WTC11 (cell line): ENCODE measurements around the gene BANK1. TPM values are rescaled to one million over a fixed set of nuclear protein-coding genes. Genes with fewer than 3 reads are reported as not detected.

ENCODE experiments used
- ATAC-seq: fragments of 200-7000 bp; cut with Tn5 transposase; 2 replicates; pipeline ENCODE4 v1.10.0; 2021; ENCODE audit warnings: mild to moderate bottlenecking, moderate library complexity
- CTCF ChIA-PET: fragments of 300-600 bp; sonication (Branson Sonifier 250); formaldehyde crosslinking; loops from one replicate; lab custom pipeline; 2021; ENCODE audit warnings: antibody characterized with exemption; lab: Charles Lee
- POLR2A ChIA-PET: fragments of 350-600 bp; sonication (Branson Sonifier 250); formaldehyde crosslinking; loops from one replicate; lab custom pipeline; 2021; ENCODE audit warnings: antibody characterized with exemption; lab: Charles Lee
- DNase-seq: peaks from one replicate; pipeline ENCODE4 v3.0.0; 2021; ENCODE audit warnings: low spot score
- H3K27ac Mint-ChIP-seq: 2 replicates; pipeline ENCODE4 v1.8.0; 2021; ENCODE audit warnings: mixed read lengths
- H3K27me3 Mint-ChIP-seq: 2 replicates; pipeline ENCODE4 v1.8.0; 2021; ENCODE audit warnings: low read depth, mild to moderate bottlenecking, moderate library complexity, mixed read lengths
- H3K36me3 Mint-ChIP-seq: 2 replicates; pipeline ENCODE4 v1.8.0; 2021; ENCODE audit warnings: mixed read lengths
- H3K4me1 Mint-ChIP-seq: 2 replicates; pipeline ENCODE4 v1.8.0; 2022; ENCODE audit warnings: mixed read lengths
- H3K4me3 Mint-ChIP-seq: 2 replicates; pipeline ENCODE4 v1.8.0; 2021; ENCODE audit warnings: mild to moderate bottlenecking, moderate library complexity, mixed read lengths
- H3K9me3 Mint-ChIP-seq: 2 replicates; pipeline ENCODE4 v1.8.0; 2021; ENCODE audit warnings: mixed read lengths
- CTCF ChIP-seq: fragments of 200-600 bp; IDR thresholded peaks from 2 replicates; pipeline ENCODE4 v1.8.0; 2022; ENCODE audit warnings: antibody characterized with exemption
- E2F1 ChIP-seq: sonication (generic); formaldehyde crosslinking; IDR thresholded peaks from 2 replicates; pipeline ENCODE4 v1.8.0; 2022; ENCODE audit warnings: mild to moderate bottlenecking, missing genetic modification reagents
- E2F5 ChIP-seq: sonication (generic); formaldehyde crosslinking; IDR thresholded peaks from 2 replicates; pipeline ENCODE4 v1.8.1; 2022; ENCODE audit warnings: mild to moderate bottlenecking, moderate library complexity, missing genetic modification reagents
- ETV6 ChIP-seq: sonication (generic); formaldehyde crosslinking; IDR thresholded peaks from 2 replicates; pipeline ENCODE4 v1.8.1; 2022; ENCODE audit warnings: mild to moderate bottlenecking, missing genetic modification reagents
- FOXJ3 ChIP-seq: sonication (generic); formaldehyde crosslinking; IDR thresholded peaks from 2 replicates; pipeline ENCODE4 v1.9.0; 2021; ENCODE audit warnings: missing genetic modification reagents, mild to moderate bottlenecking, borderline replicate concordance
- HMGA2 ChIP-seq: fragments of 250-450 bp; sonication (Bioruptor Pico); IDR thresholded peaks from 2 replicates; pipeline ENCODE4 v1.4.0; 2021; ENCODE audit warnings: mild to moderate bottlenecking, moderate library complexity
- IRF2 ChIP-seq: sonication (generic); formaldehyde crosslinking; IDR thresholded peaks from 2 replicates; pipeline ENCODE4 v1.8.0; 2022; ENCODE audit warnings: low read depth, missing genetic modification reagents, borderline replicate concordance
- MLX ChIP-seq: sonication (generic); formaldehyde crosslinking; IDR thresholded peaks from 2 replicates; pipeline ENCODE4 v1.8.1; 2023; ENCODE audit warnings: mild to moderate bottlenecking, missing genetic modification reagents, moderate library complexity
- MYBL2 ChIP-seq: sonication (generic); formaldehyde crosslinking; IDR thresholded peaks from 2 replicates; pipeline ENCODE4 v1.8.1; 2023; ENCODE audit warnings: mild to moderate bottlenecking, moderate library complexity, missing genetic modification reagents
- NFATC4 ChIP-seq: fragments of 250-450 bp; sonication (Bioruptor Pico); IDR thresholded peaks from 2 replicates; pipeline ENCODE4 v1.9.0; 2021; ENCODE audit warnings: mild to moderate bottlenecking
- PREB ChIP-seq: sonication (generic); formaldehyde crosslinking; IDR thresholded peaks from 2 replicates; pipeline ENCODE4 v1.8.1; 2022; ENCODE audit warnings: mild to moderate bottlenecking, missing genetic modification reagents, moderate library complexity, borderline replicate concordance
- SMAD4 ChIP-seq: sonication (generic); formaldehyde crosslinking; IDR thresholded peaks from 2 replicates; pipeline ENCODE4 v1.8.0; 2022; ENCODE audit warnings: mild to moderate bottlenecking, missing genetic modification reagents
- SP1 ChIP-seq: sonication (generic); formaldehyde crosslinking; conservative IDR thresholded peaks from 2 replicates; pipeline ENCODE4 v1.8.1; 2022; ENCODE audit warnings: missing genetic modification reagents
- STAT6 ChIP-seq: sonication (generic); formaldehyde crosslinking; conservative IDR thresholded peaks from 2 replicates; pipeline ENCODE4 v1.8.1; 2023; ENCODE audit warnings: mild to moderate bottlenecking, low read depth, missing genetic modification reagents, moderate library complexity
- ZBTB43 ChIP-seq: sonication (generic); formaldehyde crosslinking; IDR thresholded peaks from 2 replicates; pipeline ENCODE4 v1.8.1; 2023; ENCODE audit warnings: mild to moderate bottlenecking, missing genetic modification reagents
- ZNF232 ChIP-seq: sonication (generic); formaldehyde crosslinking; IDR thresholded peaks from 2 replicates; pipeline ENCODE4 v1.8.0; 2022; ENCODE audit warnings: mild to moderate bottlenecking, missing genetic modification reagents
- ZNF317 ChIP-seq: sonication (generic); formaldehyde crosslinking; IDR thresholded peaks from 2 replicates; pipeline ENCODE4 v1.8.1; 2023; ENCODE audit warnings: low read depth, mild to moderate bottlenecking, moderate library complexity, missing genetic modification reagents, borderline replicate concordance
- ZNF396 ChIP-seq: fragments of 250-450 bp; sonication (Bioruptor Pico); IDR thresholded peaks from 2 replicates; pipeline ENCODE4 v1.8.0; 2021; ENCODE audit warnings: mild to moderate bottlenecking, moderate library complexity, borderline replicate concordance
- total RNA-seq: library from RNA; stranded (reverse); gene quantifications from 3 replicates; pipeline ENCODE4 v1.2.3, GENCODE V29; 2021

BANK1 gene
- total RNA-seq, 1 experiment from 2014 or later = 0.68 TPM

- TF ChIP-seq ZBTB43 (CRISPR knock-in tag) (no peak), E2F1 (CRISPR knock-in tag) (no peak), IRF2 (CRISPR knock-in tag) (no peak), SP1 (CRISPR knock-in tag) (no peak), PREB (no peak), NFATC4 (CRISPR knock-in tag) (no peak), SMAD4 (CRISPR knock-in tag) (no peak), MLX (CRISPR knock-in tag) (no peak), HMGA2 (no peak), ZNF232 (CRISPR knock-in tag) (no peak), ZNF317 (CRISPR knock-in tag) (no peak), CTCF (no peak)
These were observed 240.9 kb downstream of the BANK1 start (continued) for GRCh38 chr4:102031406-102031805.

GRCh38 chr4:102036016-102036415 is 245.5 kb downstream of the BANK1 start:
- Mint-ChIP-seq H3K9me3 (peaks cover 5% of the 10 kb centered on the region; the same call in 1 of the 2 replicates), H3K4me1 (no peaks in the 10 kb centered on the region), H3K27ac (no peak overlapping the region), H3K4me3 (no peak overlapping the region), H3K27me3 (no peaks in the 10 kb centered on the region), H3K36me3 (no peaks in the 10 kb centered on the region)
- no peak for ATAC-seq
- ChIA-PET POLR2A (no interaction called here), CTCF (no interaction called here)
- TF ChIP-seq ZNF396 (CRISPR knock-in tag) (no peak), STAT6 (CRISPR knock-in tag) (no peak), MYBL2 (no peak), FOXJ3 (CRISPR knock-in tag) (no peak), E2F5 (CRISPR knock-in tag) (no peak), ETV6 (CRISPR knock-in tag) (no peak)
- no peak for DNase-seq
